ENCODE data around the gene DDX41.
A peak's percentile ranks its signal among the peaks of the same experiment; 100 is the strongest.
"Not testable (repeated sequence)": the region's sequence is repeated elsewhere in the genome, so short reads cannot be mapped to it uniquely, and the experiment has no call there.

DDX41 gene

GRCh38 chr5:177516601-177517568, at the start of gene DDX41:
Gene DDX41, minus strand, starts transcription at chr5:177516961. Its CDS starts 16 bp downstream, at chr5:177516945.
- TF ChIP-seq JUND (IDR thresholded peaks at IDR 0.05; ENCODE audit: low read depth) = no peak
- in situ Hi-C loops (cut with HindIII; ENCODE audit: low pct_unique_long_range_greater_than_20kb, low sequenced_read_pairs) = no loop called here
- peak; percentile 98 to 99 for DNase-seq (ENCODE audit: low read depth in 1 of 2, low spot score in 1 of 2)

- in situ Hi-C loops (cut with HindIII; ENCODE audit: low pct_unique_long_range_greater_than_20kb, low sequenced_read_pairs) = no loop called here
- DNase-seq (ENCODE audit: low read depth in 1 of 2, low spot score in 1 of 2) = no peak
- TF ChIP-seq JUND (IDR thresholded peaks at IDR 0.05; ENCODE audit: low read depth) = no peak
These were observed 48.3 kb upstream of the DDX41 start for GRCh38 chr5:177565046-177565445.

DNA sequence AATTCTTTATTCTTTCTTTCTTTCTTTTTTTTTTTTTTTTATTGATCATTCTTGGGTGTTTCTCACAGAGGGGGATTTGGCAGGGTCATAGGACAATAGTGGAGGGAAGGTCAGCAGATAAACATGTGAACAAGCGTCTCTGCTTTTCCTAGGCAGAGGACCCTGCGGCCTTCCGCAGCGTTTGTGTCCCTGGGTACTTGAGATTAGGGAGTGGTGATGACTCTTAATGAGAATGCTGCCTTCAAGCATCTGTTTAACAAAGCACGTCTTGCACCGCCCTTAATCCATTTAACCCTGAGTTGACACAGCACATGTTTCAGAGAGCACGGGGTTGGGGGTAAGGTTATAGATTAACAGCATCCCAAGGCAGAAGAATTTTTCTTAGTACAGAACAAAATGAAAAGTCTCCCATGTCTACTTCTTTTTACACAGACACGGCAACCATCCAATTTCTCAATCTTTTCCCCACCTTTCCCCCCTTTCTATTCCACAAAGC, 42.7 kb upstream of the DDX41 start:
- DNase-seq (ENCODE audit: low read depth in 1 of 2, low spot score in 1 of 2); in situ Hi-C loops (cut with HindIII; ENCODE audit: low pct_unique_long_range_greater_than_20kb, low sequenced_read_pairs): not testable (repeated sequence)

GRCh38 chr5:177557796-177558195, 41.0 kb upstream of the DDX41 start:
- no peak for TF ChIP-seq JUND (IDR thresholded peaks at IDR 0.05; ENCODE audit: low read depth)
- in situ Hi-C loops (cut with HindIII; ENCODE audit: low pct_unique_long_range_greater_than_20kb, low sequenced_read_pairs) = no loop called here
- no peak for DNase-seq (ENCODE audit: low read depth in 1 of 2, low spot score in 1 of 2)

- no peak for DNase-seq (ENCODE audit: low read depth in 1 of 2, low spot score in 1 of 2)
- in situ Hi-C loops (cut with HindIII; ENCODE audit: low pct_unique_long_range_greater_than_20kb, low sequenced_read_pairs) = no loop called here
- no peak for TF ChIP-seq JUND (IDR thresholded peaks at IDR 0.05; ENCODE audit: low read depth)
These were observed 40.4 kb upstream of the DDX41 start for GRCh38 chr5:177557041-177557647.

GRCh38 chr5:177555665-177556064, 38.9 kb upstream of the DDX41 start:
- no peak for DNase-seq (ENCODE audit: low read depth in 1 of 2, low spot score in 1 of 2)
- in situ Hi-C loops (cut with HindIII; ENCODE audit: low pct_unique_long_range_greater_than_20kb, low sequenced_read_pairs) = no loop called here
- no peak for TF ChIP-seq JUND (IDR thresholded peaks at IDR 0.05; ENCODE audit: low read depth)

- no peak for DNase-seq (ENCODE audit: low read depth in 1 of 2, low spot score in 1 of 2)
- TF ChIP-seq JUND (IDR thresholded peaks at IDR 0.05; ENCODE audit: low read depth) = no peak
- in situ Hi-C loops (cut with HindIII; ENCODE audit: low pct_unique_long_range_greater_than_20kb, low sequenced_read_pairs) = no loop called here
These were observed 38.5 kb upstream of the DDX41 start for GRCh38 chr5:177555228-177555627.

DNA sequence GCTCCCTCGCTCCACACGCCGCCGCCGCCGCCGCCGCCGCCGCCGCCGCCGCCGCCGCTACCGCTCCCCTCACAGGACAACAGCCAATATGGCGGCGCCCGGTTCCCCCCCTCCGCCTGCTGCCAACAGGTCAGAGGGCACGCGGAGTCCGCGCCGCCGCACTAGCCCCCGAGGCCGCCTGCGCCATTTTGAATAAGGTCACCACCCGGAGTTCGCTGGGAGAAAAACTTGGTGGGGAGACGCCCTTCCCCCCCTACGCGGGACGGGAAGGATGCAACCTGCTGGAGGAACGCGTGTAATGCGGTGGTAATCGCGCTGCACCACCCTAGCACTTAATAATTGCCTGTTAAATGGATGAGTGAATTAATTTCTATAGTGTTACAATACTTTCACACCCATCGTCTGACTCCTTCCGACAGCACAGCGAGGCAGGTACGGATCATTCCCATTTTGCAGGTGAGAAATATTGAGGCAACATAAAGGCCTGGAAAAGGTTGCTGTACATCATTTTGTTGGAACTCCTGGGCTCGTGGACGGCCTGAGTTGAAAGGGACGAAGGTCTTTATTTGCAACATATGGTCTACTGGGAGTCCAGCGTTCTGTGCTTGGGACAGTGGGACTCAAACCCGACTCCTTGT, 37.8 kb upstream of the DDX41 start, which contains the start of gene FAM193B:
Gene FAM193B, minus strand, starts transcription at position 90 of the 638 bp plus-strand sequence. CDS start 105 bp downstream, outside the sequence.
- DNase-seq (ENCODE audit: low read depth in 1 of 2, low spot score in 1 of 2) = peak; percentile 96 to 98
- no peak for TF ChIP-seq JUND (IDR thresholded peaks at IDR 0.05; ENCODE audit: low read depth)
- in situ Hi-C loops (cut with HindIII; ENCODE audit: low pct_unique_long_range_greater_than_20kb, low sequenced_read_pairs) = no loop called here

DNA sequence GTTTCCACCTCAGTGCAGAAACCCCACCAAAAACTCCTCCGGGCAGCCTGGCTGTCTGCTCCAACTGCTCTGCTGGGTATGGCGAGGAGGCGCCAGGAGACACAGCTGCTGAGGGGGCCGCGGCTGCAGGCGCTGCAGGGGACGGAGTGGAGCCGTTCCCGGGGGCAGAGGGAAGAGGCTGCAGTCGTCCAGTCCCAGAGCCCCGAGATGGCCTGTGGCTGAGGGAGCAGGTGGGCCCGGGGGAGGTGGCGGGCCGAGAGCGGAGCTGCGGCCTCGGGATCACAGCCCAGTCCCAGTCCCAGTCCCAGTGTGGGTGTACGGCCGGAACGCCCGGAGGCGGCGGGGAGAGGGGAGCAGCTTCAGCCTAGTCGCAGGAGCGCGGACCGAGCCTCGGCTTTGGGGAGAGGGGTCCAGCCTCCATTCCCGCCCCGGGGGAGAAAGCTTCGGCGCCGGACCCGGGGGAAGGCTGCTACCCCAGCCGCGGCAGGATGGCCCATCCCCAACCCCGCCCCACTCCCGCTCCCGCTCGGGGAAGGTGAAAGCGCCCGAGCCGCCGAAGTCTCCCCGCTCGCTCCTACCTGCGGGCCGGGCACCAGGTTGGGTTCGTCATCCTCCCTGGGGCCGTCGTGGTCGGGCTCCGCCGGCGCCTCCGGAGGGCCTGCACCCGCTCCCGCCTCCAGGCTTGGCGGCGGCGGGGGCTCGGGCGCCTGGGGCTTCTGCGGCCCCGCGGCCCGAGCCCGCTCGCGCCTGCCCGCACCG, 37.1 kb upstream of the DDX41 start:
- in situ Hi-C loops (cut with HindIII; ENCODE audit: low pct_unique_long_range_greater_than_20kb, low sequenced_read_pairs) = no loop called here
- DNase-seq (ENCODE audit: low read depth in 1 of 2, low spot score in 1 of 2) = peak; percentile 29 to 88
- TF ChIP-seq JUND (IDR thresholded peaks at IDR 0.05; ENCODE audit: low read depth) = no peak

- TF ChIP-seq JUND (IDR thresholded peaks at IDR 0.05; ENCODE audit: low read depth) = no peak
- no peak for DNase-seq (ENCODE audit: low read depth in 1 of 2, low spot score in 1 of 2)
- in situ Hi-C loops (cut with HindIII; ENCODE audit: low pct_unique_long_range_greater_than_20kb, low sequenced_read_pairs) = no loop called here
These were observed 36.2 kb upstream of the DDX41 start for GRCh38 chr5:177552839-177553455.

GRCh38 chr5:177550122-177550521, 33.4 kb upstream of the DDX41 start:
- in situ Hi-C loops (cut with HindIII; ENCODE audit: low pct_unique_long_range_greater_than_20kb, low sequenced_read_pairs) = no loop called here
- no peak for TF ChIP-seq JUND (IDR thresholded peaks at IDR 0.05; ENCODE audit: low read depth)
- DNase-seq (ENCODE audit: low read depth in 1 of 2, low spot score in 1 of 2) = no peak

Measured in T47D (cell line).